CD4-positive, alpha-beta T cell treated with Interleukin-17A for 4 hours (primary cell): ENCODE results near the gene CCDC92.
A peak's percentile ranks its signal among the peaks of the same experiment; 100 is the strongest.

ENCODE experiments used
- DNase-seq: peaks from one replicate; pipeline ENCODE4 v3.0.0-alpha.2; 2020; ENCODE audit warnings: mixed read lengths

Gene CCDC92

GRCh38 chr12:124001343-124001742, 28.7 kb upstream of the CCDC92 start:
- DNase-seq = no peak

- DNase-seq = no peak
These were observed 27.5 kb upstream of the CCDC92 start for GRCh38 chr12:124000111-124000510.

- DNase-seq = no peak
These were observed 26.3 kb upstream of the CCDC92 start for GRCh38 chr12:123998991-123999359.

- DNase-seq = no peak
These were observed 25.8 kb upstream of the CCDC92 start for GRCh38 chr12:123998344-123998990.

GRCh38 chr12:123997908-123998307, 25.3 kb upstream of the CCDC92 start:
- no peak for DNase-seq

GRCh38 chr12:123997033-123997822, 24.6 kb upstream of the CCDC92 start:
- no peak for DNase-seq

- no peak for DNase-seq
These were observed 23.9 kb upstream of the CCDC92 start for GRCh38 chr12:123996581-123996980.

GRCh38 chr12:123995023-123995748, 22.6 kb upstream of the CCDC92 start:
- DNase-seq = no peak

GRCh38 chr12:123992118-123992825, 19.6 kb upstream of the CCDC92 start:
- DNase-seq = no peak

- no peak for DNase-seq
These were observed 18.8 kb upstream of the CCDC92 start for GRCh38 chr12:123991372-123991951.

GRCh38 chr12:123990511-123990910, 17.9 kb upstream of the CCDC92 start:
- no peak for DNase-seq

- no peak for DNase-seq
These were observed 17.1 kb upstream of the CCDC92 start for GRCh38 chr12:123989753-123990152.

- no peak for DNase-seq
These were observed 16.5 kb upstream of the CCDC92 start for GRCh38 chr12:123989168-123989567.

GRCh38 chr12:123987022-123987421, 14.4 kb upstream of the CCDC92 start:
- DNase-seq = no peak

- no peak for DNase-seq
These were observed 13.8 kb upstream of the CCDC92 start for GRCh38 chr12:123986374-123986965.

GRCh38 chr12:123984903-123985302, 12.3 kb upstream of the CCDC92 start:
- no peak for DNase-seq

- peak; percentile 65 for DNase-seq
These were observed 11.3 kb upstream of the CCDC92 start for GRCh38 chr12:123983822-123984485.

- DNase-seq = no peak
These were observed 9.6 kb upstream of the CCDC92 start for GRCh38 chr12:123982269-123982668.

GRCh38 chr12:123979566-123979965, 6.9 kb upstream of the CCDC92 start:
- DNase-seq = no peak

GRCh38 chr12:123976227-123976826, 3.7 kb upstream of the CCDC92 start:
- DNase-seq = no peak
